IPS-11a (cell line): Measurements from ENCODE around the gene ME2.
"Not testable (repeated sequence)": the region's sequence is repeated elsewhere in the genome, so short reads cannot be mapped to it uniquely, and the experiment has no call there.

Experiments
- H3K4me3 ChIP-seq: one replicate; pipeline ENCODE4 v1.5.1; 2013; ENCODE audit warnings: low read depth, low read length, control low read depth

ME2 gene

DNA sequence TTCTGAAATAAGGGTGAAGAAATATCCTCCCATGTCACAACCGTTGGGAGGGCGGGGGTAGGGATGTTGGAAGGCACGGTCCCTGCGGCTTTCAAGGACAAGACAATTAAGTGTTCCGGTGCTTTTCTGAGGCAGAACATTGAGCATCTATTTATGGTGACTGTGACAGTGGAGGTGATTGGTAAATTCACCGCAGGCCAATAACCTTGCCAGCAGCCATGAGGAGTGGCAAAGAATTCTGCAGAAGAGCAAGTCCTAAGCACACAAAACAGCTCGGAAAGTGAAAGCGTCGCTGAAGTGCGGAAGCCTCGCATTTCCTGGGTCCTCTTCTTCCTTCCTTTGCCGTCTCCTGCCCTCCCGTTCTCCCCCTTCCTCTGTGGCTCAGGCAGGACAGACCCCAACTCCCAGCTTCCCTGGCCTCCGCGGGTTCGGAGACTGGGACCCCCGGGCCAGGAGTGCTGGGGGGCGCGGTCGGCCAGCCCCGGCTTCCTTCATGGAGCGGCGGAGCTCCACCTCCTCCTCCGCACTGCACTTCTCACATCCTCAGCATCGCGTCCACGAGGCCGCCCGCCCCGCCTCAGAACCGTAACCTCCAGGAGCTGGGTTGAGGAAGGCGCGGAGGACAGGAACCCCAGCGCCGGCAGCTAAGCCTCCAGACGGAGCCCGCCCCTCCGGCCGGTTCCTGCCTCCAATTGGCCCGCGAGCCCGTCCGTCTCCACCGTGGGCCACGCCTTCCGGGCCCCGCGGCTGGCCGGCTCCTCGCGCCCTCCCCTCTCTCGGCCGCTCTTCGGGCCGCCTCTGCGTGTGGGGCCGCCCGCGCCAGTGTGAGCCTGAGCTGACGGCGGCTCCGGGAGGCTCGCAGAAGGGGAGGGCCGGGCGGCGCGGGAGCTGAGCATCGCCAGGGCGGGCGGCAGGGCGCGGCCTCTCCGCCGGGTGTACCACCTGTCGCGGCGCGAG, at the start of gene ME2:
Gene ME2, plus strand, starts transcription at position 774 of the 957 bp plus-strand sequence. CDS start 16,703 bp downstream, outside the sequence.
- peak within 1 kb of the TSS; percentile 77 for H3K4me3 ChIP-seq

DNA sequence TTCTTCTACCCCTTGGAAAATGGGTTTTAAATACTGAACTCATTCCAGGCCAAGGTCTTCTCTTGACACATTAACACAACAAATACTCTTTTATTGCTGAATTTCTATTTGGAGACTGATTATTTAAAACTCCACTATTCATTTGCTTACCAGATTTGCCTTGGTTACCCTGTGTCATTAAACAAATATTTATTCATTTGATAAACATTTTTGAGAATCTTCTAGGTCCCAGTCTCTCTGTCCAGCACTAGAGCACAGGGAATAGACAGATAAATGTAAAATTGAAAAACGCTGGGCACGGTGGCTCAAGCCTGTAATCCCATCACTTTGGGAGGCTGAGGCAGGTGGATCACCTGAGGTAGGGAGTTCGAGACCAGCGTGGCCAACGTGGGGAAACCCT, 49.3 kb upstream of the ME2 start:
- no peak overlapping the region for H3K4me3 ChIP-seq

DNA sequence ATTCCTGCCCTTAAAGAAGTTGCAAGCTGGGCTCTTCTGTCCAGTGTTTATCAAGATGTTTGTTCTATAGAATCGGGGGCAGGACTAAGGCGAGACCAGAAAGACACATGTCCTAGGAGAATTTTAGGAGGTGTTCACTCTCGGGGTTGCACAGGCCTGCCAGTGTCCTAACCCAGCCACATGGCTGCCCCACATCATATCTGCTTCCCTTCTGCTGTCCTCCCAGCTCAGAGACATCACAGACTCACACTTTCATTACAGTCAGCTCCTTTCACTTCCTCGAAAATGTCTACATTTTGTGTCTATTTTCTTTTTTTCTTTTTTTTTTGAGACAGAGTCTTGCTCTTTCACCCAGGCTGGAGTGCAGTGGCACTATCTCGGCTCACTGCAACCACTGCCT, 48.4 kb upstream of the ME2 start:
- no peak overlapping the region for H3K4me3 ChIP-seq

DNA sequence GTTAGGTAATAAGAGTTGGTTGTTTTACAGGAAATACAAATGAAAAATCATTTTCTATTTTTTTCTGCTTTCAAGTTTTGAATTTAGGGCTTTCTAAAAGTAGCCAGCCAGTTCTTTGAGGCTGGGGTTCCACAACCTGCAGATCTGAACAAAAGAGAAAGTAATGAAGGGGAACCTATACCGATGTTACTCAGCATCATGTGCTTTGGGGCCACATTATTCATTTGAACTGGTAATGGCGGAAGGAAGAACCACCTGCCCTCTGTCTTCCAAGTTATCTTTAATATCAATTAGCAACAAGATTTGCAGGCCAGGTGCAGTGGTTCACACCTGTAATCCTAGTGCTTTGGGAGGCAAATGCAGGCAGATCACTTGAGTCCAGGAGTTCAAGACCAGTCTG, 46.2 kb upstream of the ME2 start:
- H3K4me3 ChIP-seq: no peak overlapping the region

DNA sequence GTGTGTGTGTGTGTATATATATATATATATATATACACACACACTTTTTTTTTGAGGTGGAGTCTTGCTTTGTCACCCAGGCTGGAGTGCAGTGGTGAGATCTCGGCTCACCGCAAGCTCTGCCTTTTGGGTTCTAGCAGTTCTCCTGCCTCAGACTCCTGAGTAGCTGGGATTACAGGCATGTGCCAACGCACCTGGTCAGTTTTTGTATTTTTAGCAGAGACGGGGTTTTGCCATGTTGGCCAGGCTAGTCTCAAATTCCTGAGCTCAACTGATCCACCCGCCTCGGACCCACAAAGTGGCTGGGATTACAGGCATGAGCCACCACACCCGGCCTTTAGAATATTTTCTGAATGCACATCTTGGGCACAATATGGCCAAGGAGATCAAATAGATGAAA, 45.4 kb upstream of the ME2 start:
- not testable (repeated sequence) for H3K4me3 ChIP-seq

DNA sequence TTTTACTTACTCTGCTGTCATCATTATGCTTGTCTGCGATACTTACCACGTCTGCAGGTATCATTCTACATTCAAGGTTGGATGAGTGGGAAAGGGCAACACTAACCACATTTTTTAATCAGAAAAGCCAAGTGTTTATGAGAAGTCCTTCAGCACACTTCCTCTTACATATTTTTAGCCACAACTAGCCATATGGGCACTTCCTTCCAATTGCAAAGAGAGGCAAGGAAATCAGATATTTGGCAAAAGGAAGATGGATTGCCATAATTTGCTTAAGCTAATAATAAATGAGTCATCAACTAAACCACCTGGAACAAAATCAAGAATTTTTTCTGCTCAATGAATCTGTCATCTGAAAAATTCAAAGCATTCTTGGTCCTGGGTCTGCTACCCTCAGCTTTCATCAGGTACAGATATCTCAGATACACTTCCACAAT, 42.4 kb upstream of the ME2 start:
- no peak overlapping the region for H3K4me3 ChIP-seq

DNA sequence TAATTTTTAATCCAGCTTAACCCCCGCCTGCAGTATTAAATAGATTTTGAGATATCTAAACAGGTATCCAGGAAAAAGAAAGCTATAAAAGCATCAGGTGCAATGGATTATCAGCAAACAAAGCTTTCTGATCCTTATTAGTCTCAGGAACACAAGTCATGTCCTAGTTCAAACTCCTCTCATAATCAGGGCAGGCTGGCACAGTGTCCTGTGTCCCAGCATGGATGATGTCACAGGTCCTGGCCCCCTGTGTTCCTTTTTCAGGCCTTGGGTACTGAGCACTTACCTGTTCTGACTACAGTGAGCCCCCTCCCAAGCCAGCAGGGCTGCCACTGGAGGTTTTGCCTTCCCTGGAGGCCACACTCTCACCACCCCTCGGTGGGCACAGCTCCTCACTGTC, 39.6 kb upstream of the ME2 start:
- H3K4me3 ChIP-seq: no peak overlapping the region

DNA sequence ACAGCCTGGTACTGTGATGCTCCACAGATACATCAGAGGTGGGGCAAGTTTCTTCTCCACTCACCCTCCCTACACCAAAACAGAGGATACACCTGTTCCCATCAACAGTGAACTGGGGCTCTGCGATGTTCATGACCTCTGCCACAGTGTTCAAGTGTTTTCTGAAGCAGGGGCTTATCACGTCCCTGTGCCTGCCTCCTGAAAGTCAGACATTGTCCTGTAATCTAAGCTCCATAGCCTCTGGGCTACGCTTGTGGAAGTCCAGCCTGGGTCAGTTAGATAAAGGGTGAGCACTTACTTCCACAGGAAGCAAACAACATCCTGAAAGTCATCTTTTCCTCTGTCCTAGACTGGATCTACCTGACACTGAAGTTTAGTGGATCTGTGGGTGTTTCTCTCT, 38.9 kb upstream of the ME2 start:
- no peak overlapping the region for H3K4me3 ChIP-seq

DNA sequence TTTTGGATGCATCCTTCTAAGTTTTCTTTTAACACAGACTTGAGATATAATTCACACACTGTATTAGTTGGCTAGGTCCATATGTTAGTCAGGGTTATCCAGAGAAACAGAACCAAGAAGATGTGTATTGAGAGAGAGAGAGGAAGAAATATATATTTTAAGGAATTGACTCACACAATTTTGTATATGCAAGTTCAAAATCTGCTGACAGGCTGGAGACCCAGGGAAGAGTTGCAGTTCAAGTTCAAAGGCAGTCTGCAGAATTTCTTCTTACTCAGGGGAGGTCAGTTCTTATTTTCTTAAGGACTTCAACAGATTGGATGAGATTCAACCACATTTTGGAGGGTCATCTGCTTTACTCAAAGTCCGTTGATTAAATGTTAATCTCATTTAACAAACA, 36.1 kb upstream of the ME2 start:
- no peak overlapping the region for H3K4me3 ChIP-seq

DNA sequence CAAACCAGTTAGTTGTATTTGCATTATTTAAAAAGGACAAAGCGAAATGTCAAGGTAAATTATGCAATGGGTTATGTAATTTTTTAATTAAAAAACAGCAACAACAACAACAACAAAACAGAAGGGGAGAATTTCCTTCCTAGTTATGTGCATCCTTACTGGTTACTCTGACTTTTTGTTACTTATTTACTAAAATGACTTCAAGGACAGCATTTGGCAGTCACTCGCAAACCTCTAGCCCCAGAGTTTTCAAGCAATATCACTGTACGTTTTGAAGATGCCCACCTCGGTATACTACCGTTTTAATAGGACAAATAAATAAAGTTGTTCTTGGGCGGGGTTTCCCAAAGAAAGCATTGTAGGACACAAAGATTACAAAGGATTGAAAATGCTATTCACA, 34.4 kb upstream of the ME2 start:
- no peak overlapping the region for H3K4me3 ChIP-seq

DNA sequence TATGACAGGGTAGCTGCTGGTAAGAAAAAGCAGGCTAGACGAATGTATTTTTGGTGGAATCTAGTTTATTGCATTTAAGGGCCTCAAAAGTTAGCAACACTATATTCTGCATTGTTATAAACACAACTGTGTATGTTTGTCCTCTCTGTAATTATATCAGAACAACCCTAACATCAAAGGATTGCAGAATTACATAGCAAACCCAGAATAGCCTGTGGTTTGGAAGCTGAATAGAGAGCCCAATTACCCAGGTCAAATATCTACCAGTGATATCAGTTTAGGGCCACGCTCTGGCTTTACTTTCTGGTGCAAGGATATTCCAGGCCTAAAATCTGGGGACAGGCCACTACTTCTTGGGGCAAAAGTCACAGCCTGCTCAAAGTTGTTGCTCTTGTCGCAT, 34.0 kb upstream of the ME2 start:
- H3K4me3 ChIP-seq: no peak overlapping the region

DNA sequence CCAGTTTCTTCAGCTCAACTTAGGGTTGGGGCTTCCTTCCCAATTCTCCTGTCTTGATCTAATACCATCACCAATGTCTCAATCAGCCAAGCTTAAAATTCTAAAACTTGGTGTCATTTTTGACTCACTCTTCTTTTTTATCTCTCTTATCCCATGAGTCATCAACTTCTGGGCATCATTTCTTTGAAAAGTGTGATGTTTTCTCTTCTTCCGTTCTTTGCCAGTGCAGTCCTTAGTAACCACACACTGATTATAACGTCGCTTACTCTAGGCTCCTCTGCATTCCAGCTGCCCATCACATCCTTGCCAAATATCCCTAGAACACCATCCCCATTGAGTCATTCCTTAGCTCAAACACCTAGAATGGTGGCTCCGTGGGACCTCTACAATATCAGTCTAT, 31.7 kb upstream of the ME2 start:
- no peak overlapping the region for H3K4me3 ChIP-seq

DNA sequence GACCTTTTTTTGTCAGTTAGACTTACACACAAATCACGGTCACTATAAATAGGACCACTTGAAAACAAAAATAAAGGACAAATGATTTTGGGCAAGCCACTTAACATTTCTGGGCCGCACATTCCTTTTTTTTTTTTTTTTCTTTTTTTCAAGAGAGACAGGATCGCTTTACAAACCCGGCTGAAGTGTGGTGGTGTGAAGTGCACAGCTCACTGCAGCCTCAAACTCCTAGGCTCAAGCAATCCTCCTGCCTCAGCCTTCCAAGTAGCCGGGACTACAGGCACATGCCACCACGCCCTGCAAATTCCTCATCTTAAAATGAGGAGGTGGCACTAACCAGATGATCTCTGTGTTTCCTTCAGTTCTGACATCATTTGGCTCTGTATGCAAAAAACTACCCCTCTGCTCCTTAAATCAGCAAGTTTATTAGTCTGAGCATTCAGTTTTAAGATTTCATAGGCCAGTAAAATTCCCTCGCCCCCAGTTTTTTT, 30.8 kb upstream of the ME2 start:
- no peak overlapping the region for H3K4me3 ChIP-seq

DNA sequence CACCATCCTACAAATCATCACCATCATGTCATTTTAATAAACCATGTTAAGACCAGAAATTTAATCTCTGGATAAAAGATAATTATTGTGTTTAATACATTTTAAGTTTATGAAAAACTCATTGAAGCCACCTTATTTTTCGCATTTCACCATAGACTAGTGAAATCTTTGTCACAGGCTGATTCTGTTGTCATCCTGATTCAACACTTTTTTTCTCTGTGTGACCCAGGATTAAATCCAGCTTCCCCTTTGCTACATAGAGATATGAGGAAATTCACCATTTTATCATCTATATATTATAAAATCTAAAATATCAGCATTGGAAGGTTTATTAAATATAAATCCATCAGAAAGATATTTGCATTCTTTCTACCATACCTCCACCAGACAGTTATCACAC, 29.9 kb upstream of the ME2 start:
- H3K4me3 ChIP-seq: no peak overlapping the region

DNA sequence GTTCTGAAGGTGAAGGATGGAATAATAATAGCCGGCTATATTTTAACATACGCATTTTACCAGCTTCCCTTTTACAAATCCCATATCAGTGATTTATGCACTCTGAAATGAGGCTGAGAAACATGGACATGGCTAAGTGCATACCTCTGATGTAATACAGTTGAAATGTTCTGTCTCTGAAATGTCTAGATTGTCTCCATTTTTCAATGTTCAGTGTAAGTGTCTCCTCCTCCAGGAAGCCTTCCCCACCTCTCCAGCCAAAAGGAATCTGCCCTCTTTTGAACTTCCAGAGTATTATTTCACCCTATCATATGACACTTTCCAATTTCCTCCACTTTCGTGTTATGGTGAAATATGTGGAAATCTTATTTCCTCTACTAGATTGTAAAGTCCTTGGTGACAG, 29.5 kb upstream of the ME2 start:
- H3K4me3 ChIP-seq: no peak overlapping the region

DNA sequence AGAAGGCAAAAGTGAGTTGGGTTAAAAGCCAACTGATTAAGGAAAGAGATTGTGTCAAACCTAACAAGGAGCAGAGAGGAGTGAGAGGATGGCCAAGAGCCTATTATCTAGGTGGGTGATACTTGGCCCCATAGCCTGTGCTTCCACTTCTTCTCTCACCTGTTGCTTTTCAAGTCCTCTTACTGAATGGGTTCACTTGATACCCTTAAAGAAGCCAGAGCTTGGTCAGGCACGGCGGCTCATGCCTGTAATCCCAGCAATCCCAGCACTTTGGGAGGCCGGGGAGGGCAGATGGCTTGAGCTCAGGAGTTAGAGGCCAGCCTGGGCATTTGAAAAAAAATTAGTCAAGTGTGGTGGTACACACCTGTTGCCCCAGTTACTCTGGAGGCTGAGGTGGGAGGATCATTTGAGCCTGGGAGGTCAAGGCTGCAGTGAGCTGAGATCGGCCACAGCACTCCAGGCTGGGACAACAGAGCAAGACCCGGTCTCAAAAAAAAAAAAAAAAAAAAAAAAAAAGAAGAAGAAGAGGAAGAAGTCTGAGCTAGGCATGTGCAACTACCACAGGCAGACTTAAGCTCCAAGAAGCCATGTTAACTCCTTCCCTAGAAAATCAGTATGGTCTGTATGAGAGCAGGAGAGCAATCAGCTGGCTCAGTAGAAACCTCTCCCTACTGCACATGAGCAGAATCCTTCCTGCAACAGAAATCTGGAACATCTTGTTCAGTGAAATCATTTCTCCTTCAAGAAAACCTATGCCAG, 28.4 kb upstream of the ME2 start:
- no peak overlapping the region for H3K4me3 ChIP-seq

DNA sequence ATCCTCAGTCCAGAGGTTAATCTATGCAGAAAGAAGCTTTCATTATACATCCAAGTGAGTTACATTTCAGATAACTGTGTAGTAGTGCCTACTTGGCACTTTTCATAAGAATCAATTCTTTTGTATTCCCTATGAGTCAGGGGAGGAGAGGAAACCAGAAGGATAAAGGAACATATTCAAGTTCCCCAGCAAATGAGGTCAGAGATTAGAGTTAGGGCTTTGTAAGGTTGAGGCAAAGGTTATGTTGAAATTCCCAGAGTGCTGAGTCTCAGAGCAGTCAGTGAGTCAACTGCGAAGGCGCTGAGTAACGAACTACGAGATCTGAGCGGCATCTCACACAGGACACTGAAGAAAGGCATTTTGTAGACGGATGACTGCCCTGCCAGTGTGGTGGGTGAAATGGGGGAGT, 25.1 kb upstream of the ME2 start:
- H3K4me3 ChIP-seq: no peak overlapping the region

DNA sequence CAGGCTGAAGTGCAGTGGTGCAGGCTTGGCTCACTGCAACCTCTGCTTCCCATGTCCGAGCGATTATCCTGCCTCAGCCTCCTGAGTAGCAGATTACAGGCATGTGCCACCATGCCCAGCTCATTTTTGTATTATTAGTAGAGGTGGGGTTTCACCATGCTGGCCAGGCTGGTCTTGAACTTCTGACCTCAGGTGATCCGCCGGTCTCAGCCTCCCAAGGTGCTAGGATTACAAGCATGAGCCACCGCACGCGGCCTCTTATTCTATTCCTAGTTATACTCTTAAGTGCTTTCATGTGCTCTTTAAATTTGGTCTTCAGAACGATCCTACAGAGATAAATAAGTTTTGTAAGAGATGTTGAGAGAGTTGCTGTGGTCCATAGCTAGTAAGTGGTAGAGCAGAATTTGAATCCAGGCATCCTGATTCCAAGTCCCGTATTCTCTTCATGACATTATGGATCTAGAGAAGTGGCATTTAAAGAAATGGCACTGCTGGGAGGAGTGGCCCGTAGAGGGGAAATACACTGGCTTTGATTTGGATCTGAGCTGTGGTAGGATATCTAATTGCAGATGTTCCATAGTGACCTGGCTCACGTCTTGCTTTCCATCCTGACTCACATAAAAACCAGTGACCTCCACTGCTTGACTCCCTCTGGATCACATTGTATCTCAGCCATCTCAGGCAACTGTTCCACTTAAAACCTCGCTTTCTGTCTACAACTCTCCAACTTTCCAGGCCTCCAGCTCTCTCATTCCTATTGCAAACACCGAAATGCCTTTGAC, 22.8 kb upstream of the ME2 start:
- no peak overlapping the region for H3K4me3 ChIP-seq

DNA sequence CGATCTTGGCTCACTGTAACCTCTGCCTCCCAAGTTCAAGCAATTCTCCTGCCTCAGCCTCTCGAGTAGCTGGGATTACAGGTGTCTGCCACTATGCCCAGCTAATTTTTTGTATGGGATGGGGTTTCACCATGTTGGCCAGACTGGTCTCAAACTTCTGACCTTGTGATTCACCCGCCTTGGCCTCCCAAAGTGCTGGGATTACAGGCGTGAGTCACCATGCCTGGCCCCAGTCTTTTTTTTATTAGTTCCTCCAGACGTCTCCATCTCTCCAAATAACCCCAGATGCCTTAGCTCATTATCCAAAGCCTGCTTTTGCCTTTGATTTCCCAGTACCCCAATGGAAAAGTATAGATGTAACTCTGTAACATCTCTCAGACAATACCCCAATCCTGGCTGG, 21.8 kb upstream of the ME2 start:
- H3K4me3 ChIP-seq: not testable (repeated sequence)

DNA sequence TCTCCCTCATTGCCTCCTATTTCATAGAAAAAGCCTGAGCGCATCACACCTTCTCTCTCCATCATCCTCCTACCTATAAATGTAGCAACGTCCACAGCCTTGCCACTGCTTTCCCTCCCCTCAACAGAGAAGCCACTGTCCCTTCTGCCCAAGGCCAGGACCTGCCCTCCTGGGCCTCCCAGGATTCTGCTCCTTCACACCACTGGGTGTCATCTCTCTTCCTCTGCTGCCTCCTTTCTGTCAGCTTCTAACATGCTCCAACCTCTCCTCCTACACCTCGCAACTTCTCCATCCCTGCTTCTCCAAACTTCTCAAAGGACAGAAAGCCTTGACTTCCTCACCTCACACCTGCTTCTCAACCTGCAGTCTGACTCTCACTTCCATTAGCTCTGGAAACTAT, 21.2 kb upstream of the ME2 start:
- H3K4me3 ChIP-seq: no peak overlapping the region
